NCI-H2107 treated with DMSO at 0.1 percent for 48 hours (cell line): ENCODE results near the gene KDSR.

ENCODE experiments used
- DNase-seq: peaks from one replicate; lab custom pipeline; 2025; ENCODE audit not compliant: unreplicated experiment; lab: John Stamatoyannopoulos, UW

Gene KDSR, protein sequence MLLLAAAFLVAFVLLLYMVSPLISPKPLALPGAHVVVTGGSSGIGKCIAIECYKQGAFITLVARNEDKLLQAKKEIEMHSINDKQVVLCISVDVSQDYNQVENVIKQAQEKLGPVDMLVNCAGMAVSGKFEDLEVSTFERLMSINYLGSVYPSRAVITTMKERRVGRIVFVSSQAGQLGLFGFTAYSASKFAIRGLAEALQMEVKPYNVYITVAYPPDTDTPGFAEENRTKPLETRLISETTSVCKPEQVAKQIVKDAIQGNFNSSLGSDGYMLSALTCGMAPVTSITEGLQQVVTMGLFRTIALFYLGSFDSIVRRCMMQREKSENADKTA

GRCh38 chr18:63367053-63367953 is at the start of gene KDSR:
Gene KDSR, minus strand, starts transcription at chr18:63367206. Its CDS starts 88 bp downstream, at chr18:63367118.
- DNase-seq = peak; percentile 98

GRCh38 chr18:63412953-63413352 is 45.9 kb upstream of the KDSR start:
- DNase-seq = no peak

DNA sequence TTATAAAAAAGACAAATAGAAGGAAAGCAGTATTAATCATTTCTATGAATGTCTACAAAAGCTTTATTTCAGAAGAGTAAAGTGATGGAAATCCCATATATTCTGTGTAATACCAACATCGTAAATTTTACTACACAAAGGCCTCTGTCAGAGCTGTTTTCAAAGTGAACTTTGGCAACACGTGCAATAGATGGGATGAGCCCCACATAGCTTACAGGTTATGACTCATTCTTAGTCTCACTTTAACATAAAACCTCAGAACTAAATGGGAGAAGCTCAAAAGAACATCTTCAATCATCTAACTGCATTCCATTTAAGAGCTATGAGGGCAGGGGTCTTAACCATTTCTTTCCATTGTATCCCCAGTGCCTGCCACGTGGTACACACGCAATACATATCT is 43.8 kb upstream of the KDSR start:
- no peak for DNase-seq

- DNase-seq = no peak
Measured at GRCh38 chr18:63409301-63409700, 42.3 kb upstream of the KDSR start.

- DNase-seq = no peak
Measured at GRCh38 chr18:63407734-63408133, 40.7 kb upstream of the KDSR start.

- DNase-seq = no peak
Measured at GRCh38 chr18:63405986-63406385, 39.0 kb upstream of the KDSR start.

GRCh38 chr18:63402246-63403162 is 35.5 kb upstream of the KDSR start:
- no peak for DNase-seq

GRCh38 chr18:63399300-63399699 is 32.3 kb upstream of the KDSR start:
- no peak for DNase-seq

- DNase-seq = no peak
Measured at GRCh38 chr18:63397349-63397748, 30.3 kb upstream of the KDSR start.

DNA sequence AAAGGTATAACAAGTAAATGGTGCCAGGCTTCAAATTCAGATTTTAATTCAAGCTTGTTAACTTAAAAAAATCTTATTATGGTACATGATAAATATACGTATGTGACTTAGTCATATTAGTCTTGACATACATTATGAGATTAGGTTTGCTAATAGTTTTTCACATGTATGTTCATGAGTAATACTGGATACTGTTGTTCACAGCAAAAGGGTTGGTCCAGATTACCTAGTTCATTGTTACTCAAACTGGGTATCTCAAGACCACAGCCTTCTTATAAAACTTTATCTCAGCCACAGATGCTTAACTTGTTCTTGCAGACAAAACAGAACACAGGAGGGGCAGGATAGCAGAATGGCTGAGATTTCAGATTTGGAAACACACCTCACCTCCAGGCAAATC is 28.5 kb upstream of the KDSR start:
- no peak for DNase-seq

GRCh38 chr18:63394954-63395353 is 27.9 kb upstream of the KDSR start:
- DNase-seq = no peak

GRCh38 chr18:63387861-63388260 is 20.9 kb upstream of the KDSR start:
- DNase-seq = no peak

GRCh38 chr18:63382843-63383242 is 15.8 kb upstream of the KDSR start:
- no peak for DNase-seq

DNA sequence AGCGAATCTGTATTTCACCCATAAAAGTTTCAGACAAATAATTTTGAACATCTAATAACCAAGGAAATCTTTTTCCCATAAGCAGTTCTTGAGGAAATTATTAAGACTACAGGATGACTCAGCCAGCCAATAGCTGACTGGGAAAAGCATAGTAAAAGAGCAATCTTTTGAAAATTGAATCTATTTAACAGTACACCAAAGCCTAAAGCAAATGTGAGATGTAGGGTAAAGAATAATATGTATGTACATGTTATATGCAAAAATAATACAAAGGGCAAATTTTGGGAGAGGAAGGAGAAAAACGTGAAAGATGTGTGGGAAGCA is 12.6 kb upstream of the KDSR start:
- no peak for DNase-seq

GRCh38 chr18:63378919-63379638 is 12.1 kb upstream of the KDSR start:
- no peak for DNase-seq

DNA sequence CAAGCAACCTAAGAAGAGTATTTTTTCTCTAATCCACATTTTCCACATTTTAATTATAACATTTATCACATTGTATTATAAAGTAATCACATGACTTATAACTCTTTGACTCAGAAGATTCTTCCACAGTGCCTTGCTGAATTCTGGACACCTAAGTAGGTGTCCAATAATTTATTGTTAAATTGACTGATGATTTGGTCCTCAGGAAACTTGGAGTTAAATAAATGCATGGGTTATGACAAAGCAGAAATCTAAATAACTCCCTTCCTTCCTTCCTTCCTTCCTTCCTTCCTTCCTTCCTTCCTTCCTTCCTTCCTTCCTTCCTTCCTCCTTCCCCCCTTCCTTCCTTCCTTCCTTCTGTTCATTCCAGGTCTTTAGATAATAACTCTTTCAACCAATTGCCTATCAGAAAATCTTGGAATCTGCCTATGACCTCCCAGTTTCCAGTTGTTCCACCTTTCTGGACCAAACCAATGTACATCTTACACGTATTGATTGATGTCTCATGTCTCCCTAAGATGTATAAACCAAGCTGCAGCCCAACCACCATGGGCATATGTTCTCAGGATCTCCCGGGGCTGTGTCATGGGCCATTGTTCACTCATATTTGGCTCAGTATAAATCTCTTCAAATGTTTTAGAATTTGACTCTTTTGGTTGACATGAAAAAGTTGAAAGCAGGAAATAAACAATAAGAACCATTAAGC is 10.4 kb upstream of the KDSR start:
- DNase-seq = no peak

DNA sequence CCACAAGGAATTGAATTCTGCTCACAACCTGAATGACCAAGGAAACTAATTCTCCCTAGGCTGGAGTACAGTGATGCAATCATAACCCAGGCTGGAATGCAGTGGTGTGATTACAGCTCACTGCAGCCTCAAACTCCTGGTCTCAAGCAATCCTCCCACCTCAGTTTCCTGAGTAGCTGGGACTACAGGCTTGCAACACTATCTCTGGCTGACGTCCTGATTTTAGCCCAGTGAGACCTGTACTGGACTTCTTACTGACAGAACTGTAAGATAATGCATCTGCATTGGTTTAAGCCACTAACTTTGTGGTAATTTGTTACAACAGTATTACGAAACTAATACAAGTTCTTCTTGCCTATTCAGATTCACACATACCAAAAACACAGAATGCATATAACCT is 9.5 kb upstream of the KDSR start:
- DNase-seq = no peak

DNA sequence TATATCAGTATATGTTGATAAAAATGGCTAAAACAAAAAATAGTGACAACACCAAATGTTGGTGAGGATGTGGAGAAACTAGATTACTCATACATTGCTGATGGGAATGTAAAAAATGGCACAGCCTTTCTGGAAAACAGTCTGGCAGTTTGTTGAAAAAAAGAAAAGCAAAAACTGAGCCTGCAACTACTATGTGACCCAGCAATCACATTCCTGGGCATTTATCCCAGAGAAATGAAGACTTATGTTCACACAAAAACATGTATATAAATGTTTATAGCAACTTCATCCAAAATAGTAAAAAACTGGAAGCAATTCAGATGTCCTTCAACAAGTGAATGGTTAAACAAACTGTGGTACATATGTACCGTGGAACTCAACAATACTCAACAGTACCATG is 7.5 kb upstream of the KDSR start:
- DNase-seq = no peak

GRCh38 chr18:63373161-63373560 is 6.2 kb upstream of the KDSR start:
- no peak for DNase-seq

GRCh38 chr18:63368611-63369010 is 1.6 kb upstream of the KDSR start:
- DNase-seq = no peak
